Stimulated activated CD4-positive, alpha-beta T cell treated with anti-CD3 and anti-CD28 coated beads, Interleukin-12 subunit alpha, Interleukin-12 subunit beta, amount 100 ng/mL, for 4 hours (primary cell): ENCODE measurements around the gene ATP1B1.
"Not testable (repeated sequence)": the region's sequence is repeated elsewhere in the genome, so short reads cannot be mapped to it uniquely, and the experiment has no call there.

Experiments used
- DNase-seq: peaks from one replicate; pipeline ENCODE4 v3.0.0-alpha.2; 2020

The ATP1B1 gene

GRCh38 chr1:169146576-169147214 is 40.2 kb downstream of the ATP1B1 start:
- DNase-seq = no peak

GRCh38 chr1:169148472-169149252 is 42.2 kb downstream of the ATP1B1 start:
- DNase-seq = no peak

GRCh38 chr1:169149555-169150286 is 43.2 kb downstream of the ATP1B1 start:
- no peak for DNase-seq

- DNase-seq = no peak
Observed at GRCh38 chr1:169150641-169151337, 44.3 kb downstream of the ATP1B1 start.

GRCh38 chr1:169151338-169151837 is 44.9 kb downstream of the ATP1B1 start:
- no peak for DNase-seq

GRCh38 chr1:169155675-169156074 is 49.2 kb downstream of the ATP1B1 start:
- no peak for DNase-seq

- no peak for DNase-seq
Observed at GRCh38 chr1:169156580-169156979, 50.1 kb downstream of the ATP1B1 start.

- DNase-seq = no peak
Observed at GRCh38 chr1:169160845-169161495, 54.5 kb downstream of the ATP1B1 start.

GRCh38 chr1:169161496-169162194 is 55.2 kb downstream of the ATP1B1 start:
- no peak for DNase-seq

- no peak for DNase-seq
Observed at GRCh38 chr1:169163059-169163458, 56.6 kb downstream of the ATP1B1 start.

- DNase-seq = no peak
Observed at GRCh38 chr1:169175461-169175860, 69.0 kb downstream of the ATP1B1 start.

- not testable (repeated sequence) for DNase-seq
Observed at GRCh38 chr1:169179431-169179830, 72.9 kb downstream of the ATP1B1 start.

GRCh38 chr1:169180174-169180573 is 73.7 kb downstream of the ATP1B1 start:
- no peak for DNase-seq
